GM19328 (cell line): ENCODE results near the gene RFX4.
"Not testable (repeated sequence)": the region's sequence is repeated elsewhere in the genome, so short reads cannot be mapped to it uniquely, and the experiment has no call there.

Source experiments
- ATAC-seq: cut with Tn5 transposase; IDR thresholded peaks from one replicate; pipeline ENCODE4 v1.9.1; 2021; ENCODE audit warnings: mild to moderate bottlenecking, moderate library complexity; ENCODE audit not compliant: unreplicated experiment

The RFX4 gene

DNA sequence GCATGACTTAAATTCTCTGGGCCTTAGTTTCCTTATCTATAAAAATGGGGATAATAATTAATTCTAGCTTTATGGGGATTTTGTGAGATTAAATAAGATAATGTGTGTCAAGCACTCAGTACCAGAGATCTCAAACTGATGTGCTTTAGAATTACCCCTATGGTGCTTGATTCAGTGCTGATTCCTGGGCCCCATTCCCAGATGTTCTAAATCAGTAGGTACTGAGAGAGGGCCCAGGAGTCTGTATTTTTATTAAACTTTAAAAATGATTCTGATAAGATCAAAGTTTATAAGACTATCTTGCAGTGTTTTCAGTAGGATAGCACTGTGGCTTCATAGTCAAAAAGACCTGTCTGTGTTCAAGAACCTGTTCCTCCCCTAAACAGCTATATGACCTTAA lies 102.6 kb downstream of the RFX4 start:
- no peak for ATAC-seq

DNA sequence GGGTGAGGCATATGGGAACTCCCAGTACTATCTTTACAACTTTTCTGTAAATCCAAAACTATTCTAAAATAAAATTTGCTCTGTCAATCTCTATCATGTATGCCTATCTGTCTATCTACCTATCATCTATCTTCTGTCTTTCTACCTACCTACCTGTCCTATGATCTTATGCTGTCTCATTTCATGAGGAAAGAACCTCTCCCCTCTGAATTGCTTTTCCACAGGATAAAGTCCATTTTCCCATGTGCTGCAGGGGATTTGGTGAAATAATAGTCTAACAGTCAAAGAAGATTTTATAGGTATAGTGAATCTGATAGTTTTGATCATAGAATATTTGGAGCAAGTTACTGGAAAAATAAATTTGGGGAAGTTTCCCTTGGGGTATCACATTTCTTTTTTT lies 104.9 kb downstream of the RFX4 start:
- ATAC-seq: no peak

DNA sequence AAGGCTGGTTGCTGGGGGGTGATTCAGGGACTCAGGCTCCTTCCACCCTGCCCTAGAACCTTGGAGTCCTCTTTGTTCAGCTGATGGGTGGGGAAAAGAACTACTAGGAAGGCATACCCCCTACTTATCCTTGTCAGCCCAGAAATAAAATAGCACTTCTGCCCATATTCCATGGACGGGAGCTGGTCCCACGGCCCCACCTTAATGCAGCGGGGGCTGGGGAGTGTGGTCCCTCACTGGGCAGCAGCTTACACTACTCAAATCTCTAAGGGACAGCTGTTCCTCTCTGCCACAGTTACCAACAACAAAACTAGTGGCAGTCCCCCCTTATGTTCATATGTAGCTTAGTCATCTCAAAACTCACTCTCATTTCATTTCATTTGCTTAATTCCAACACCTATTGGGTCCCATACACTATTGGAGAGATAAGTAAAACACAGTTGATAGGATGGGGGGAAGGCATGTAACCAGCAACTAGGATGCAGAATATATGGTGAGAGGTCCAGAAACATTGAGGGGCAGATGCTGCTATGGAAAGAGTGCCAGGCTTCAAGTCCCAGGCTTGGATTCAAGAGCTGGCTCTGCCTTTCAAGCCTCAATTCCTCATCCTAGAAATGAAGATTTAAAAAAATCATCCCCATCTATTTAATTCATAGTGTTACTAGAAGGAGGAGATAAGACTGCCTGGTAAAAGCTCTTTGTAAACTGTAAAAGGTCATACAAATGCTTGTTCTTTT lies 107.9 kb downstream of the RFX4 start:
- no peak for ATAC-seq

DNA sequence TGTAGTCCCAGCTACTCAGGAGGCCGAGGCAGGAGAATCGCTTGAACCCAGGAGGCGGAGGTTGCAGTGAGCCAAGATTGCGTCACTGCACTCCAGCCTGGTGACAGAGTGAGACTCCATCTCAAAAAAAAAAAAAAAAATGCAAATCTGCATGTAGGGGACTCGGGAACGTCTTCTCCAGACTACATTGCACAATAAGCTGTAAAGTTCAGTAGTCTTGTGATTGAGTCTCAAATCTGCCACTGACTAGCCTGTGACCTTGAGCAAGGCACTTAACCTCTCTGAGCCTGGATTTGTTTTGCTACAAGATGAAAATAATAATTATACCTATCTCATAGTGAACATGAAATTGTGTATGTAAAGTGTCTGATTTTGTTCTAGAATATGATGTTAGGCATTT lies 109.2 kb downstream of the RFX4 start:
- not testable (repeated sequence) for ATAC-seq

DNA sequence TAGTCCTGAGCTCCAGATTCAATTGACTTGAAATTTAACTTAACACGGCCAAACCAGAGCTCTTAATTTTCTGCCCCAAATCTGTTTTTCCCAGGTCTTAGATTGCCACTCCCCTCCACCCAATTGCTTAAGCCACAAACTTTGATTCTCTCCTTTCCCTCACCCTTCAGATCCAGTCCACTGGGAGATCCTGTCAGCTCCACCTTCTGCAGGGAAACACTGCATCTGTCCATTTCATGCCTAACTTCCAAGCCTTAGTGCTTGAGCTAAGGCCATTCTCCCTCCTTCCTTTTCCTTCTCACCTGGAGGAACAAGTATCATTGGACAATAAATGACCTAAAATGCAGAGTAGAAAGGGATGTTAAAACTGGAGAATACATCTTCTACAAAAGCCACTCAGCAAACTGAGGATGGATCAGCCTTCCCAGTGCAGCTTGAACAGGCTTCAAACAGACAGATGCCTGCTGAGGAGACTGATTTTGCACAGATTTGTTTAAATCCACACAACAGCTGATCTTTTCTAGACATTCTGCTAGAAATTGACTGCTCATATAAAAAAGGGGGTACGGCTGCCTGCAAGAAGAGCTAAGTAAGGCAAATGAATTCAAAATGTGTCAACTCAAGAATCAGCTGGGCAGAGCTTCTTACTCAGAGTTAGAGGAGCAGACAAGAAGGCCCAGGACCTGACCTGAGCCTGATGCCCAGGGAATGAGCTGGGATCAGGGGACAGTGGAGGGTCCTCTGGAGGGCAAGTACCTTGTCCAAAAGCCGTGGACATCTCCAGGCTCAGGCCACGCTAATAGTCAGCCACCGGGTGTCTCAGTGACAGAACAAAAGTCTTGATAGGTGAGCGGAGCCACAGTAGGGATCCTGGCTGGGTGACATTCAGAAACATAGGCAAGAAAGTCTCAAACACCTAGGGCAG lies 110.4 kb downstream of the RFX4 start:
- ATAC-seq: no peak

DNA sequence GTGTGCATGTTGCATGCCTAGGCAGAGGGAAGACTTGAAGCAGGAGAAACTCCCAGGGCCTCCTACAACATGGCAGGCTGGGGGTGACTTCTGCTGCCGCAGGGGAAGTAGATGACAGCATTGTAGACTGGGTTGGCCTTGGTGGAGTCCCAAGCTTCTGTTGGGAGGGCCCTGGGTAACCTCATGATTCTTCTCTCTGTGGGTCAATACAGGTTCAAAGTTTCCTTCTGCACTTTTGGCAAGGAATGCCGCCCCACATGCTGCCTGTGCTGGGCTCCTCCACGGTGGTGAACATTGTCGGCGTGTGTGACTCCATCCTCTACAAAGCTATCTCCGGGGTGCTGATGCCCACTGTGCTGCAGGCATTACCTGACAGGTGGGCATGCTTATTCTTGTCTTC lies 113.3 kb downstream of the RFX4 start:
- no peak for ATAC-seq

DNA sequence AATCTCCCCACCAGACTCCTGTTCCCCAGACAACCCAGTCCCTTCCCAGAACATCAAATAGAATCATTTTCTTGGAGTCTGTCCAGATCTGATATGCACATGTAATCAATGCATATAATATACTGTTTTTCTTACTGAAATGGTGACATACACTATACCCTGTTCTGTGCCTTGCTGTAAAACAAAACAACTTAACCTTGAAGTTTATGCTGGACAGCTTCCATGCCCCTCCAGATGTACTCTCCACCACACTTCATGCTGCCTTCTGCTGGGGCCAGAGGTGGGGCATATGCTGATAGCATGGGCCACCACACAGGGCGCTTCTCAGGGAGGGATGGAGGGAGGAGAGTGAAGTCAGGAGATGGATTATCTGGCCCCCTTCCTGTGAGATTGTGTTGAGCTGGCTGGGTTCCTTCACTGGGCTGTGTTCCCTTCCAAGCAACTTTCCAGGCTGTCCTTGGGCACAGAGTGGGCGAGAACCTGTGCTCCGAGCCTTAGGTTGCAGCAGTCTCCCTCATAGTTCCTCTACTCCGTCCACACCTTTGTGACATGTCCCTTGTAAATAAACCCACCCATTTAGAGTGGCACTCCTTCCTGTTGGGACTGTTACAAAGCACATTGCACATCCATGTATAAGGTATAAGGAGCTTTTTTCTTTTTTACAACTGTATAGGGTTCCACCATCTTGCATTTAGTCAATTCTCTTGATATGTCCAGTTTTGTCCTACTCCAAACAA lies 114.0 kb downstream of the RFX4 start:
- no peak for ATAC-seq

DNA sequence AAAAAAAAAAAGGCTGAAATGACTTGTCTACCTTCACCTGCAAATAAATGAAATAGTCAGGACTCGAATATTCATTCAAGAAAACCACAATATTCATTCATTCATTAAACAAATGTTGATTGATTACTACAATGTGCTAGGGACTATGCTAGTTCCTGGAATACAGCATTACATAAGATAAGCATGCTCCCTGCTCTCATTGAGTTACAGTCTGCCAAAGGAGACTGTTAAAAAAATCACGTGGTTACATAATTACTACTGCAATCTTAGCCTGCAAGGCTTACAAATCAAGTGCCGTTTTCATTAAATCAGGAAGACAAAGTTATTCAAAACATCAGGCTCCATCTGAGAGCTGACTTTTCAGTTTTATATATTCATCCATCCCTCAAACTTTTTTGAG lies 121.3 kb downstream of the RFX4 start:
- ATAC-seq: no peak

DNA sequence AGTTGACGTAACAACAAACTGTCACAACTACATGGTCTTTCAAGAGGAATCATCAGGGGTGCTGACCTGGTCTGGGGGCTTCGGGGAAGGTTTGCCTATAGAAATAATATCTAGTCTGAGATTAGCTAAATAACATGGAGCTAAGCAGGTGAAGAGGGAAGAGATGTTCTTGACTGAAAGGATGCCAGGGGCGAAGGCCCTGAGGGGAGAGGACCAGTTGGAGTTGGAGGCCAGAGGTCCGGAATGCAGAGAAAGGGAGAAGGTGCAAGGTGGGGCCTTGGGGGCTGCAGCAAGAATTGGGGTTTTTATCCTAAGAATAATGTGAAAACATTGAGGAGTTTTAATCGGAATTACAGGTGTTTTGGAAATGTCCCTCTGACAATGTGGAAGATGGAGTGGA lies 123.2 kb downstream of the RFX4 start:
- no peak for ATAC-seq

DNA sequence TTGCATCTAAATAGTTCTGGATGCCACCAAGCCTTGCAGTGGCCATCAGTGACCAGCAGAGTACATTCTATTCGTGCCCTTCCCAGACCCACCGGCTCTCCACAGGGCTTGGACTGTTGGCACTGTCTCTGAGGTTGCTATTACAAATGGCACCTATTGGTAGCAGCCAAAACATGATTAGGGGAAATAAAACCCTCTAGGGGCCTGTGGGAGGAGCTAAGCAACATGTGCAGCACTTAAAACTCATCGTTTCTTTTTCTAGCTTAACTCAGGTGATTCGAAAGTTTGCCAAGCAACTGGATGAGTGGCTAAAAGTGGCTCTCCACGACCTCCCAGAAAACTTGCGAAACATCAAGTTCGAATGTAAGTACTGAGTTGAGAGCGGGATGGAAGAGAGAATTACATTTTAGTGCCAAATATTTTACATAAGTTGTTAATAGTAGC lies 126.3 kb downstream of the RFX4 start:
- ATAC-seq: no peak

DNA sequence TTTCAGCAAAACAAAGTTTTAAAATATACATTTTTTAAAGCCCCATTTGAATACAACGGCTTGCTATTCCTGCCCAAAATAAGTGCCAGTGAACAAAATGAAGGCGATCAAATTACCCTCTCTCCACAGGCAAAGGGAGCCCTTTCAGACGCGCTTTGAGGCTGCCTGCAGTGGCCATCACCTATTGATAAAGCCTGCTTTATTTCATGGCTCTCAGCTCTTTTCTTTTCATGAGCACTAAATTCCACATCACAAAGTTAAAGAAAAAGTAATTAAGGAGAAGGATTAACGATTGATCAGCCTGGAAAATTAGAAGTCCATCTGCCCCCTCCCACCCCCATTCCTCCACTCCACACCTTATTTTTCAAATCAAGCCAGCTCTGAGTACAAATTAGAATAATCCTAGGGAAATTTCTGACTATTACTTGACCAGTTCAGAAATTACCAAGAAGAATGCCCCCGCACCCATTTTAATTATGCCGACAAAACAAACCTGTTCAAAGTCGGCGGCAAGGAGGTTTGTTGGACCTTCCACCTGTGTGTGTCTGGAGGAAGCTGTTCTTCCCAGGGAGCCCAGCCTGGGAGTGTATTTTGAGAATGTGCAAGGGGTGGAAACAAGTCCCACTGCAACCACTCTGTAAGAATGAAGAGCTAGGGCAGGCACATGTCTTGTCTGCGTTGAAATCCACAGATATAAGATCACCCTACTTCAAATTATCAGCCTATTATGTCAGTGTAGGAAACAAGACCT lies 127.5 kb downstream of the RFX4 start:
- no peak for ATAC-seq

DNA sequence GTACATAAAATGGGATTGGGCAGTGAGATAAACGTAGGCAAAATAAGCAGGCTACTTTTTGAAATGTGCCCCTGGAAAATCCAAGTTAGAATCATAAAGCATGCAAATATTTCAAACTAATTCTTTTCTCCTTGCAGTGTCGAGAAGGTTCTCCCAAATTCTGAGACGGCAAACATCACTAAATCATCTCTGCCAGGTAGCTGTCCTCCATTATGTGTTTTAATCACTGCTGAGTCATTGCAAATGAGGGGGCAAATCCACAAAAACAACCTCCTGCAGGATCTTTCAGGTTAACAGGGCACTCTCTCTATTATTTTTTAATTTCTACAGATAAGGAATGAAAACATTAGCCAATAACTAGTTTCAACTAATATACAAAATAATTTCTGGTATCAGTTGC lies 128.5 kb downstream of the RFX4 start:
- ATAC-seq: no peak

DNA sequence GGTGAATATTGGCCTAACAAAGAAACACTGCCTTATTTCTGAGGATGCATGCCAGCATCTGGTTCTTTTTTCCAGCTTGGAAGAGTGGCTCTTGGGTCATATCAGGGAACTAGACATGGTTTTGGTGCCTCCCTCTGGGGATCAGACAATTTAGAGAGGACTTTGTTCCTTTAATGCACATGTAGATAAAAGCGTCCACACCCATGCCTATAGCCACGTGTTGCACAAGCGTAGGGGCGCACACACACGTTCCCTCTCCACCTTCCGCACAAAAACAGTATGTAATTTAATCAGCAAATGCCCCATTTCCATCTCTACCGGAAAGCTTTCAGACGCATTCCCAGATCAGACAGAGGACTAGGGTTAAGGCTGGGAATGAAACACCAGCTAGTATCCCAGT lies 130.0 kb downstream of the RFX4 start:
- ATAC-seq: no peak

DNA sequence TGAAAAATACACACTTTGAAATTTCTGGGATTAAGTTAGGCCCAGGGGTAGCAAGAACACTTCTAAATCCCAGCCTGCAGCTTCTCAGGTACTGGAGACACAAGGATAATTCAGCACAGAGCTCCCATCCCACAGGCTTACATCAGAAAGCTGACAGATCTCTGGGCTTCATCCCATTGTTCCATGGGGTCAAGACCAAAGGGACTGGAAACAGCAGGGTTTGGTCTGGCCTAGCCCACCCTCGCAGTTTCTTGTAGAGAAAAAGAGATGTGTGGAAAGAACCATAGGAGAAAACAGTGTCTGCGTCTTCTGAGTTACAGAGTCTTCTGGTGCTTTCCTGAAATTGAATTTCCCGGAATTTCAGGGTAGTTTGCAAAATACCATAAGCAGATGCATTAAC lies 132.1 kb downstream of the RFX4 start:
- no peak for ATAC-seq

DNA sequence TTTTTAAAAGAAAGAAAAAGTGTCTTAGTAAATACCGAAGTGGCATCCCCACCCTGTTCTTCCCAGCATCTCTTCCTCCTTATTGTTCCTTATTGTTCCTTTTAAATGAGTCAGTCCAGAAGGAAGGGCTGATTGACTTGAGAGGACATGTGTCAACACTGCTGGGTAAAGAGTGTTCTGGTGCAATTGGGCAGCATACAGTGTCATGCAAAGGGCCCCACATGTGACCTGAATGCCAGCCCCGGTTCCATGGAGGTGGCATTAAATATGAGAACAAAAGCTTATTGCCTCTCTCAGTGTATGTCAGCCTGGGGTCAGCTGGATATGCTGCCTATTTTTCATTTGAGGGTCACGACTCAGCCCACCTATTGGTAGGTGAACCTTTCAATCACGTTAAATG lies 132.8 kb downstream of the RFX4 start:
- no peak for ATAC-seq

DNA sequence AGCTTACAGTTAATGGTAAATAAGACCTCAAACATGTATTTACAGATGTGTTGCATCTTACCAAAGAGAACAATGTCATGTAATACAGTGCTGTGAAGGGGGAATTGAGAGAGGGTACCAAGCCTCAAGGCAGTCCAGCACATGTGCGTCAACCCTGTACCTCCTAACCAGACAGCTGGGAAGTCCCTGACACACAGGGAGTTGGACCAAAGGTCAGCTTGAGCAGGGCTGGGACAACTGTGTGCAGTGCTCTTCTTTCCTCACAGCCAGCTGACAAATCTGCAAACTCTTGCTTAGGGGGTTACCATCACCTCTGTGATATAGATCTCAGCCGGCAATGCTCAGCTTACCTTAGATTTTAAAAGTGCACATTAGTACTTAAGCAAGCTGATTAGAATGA lies 134.9 kb downstream of the RFX4 start:
- no peak for ATAC-seq

DNA sequence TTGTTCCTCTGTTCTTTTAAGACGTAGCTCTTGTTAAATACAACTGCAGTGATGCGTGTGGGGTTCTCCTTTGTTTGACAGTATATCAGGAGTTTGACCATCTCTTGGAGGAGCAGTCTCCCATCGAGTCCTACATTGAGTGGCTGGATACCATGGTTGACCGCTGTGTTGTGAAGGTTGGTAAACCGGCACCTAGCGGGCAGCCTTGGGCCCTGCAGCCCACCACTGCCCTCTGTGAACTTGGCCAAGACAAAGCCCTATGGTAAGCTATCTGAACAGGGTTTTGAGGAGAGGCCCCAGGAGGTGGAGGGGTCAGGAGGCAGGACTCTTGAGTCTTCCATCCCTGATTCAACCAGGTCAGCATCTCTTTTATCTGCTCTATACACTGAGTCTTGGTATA lies 137.1 kb downstream of the RFX4 start:
- no peak for ATAC-seq

DNA sequence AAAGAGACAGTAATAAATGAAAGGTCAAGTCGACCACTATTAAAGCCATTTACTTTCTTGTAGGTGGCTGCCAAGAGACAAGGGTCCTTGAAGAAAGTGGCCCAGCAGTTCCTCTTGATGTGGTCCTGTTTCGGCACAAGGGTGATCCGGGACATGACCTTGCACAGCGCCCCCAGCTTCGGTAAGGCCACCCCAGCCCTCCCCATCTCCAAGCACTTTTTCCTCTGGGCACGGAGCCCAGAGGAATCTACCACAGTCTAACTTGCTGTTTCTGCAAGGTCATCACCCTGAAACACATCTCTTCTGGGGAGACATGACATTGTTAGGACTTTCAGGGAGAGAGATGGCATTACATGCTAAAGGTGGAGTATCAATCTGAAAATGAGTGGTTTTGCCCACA lies 137.9 kb downstream of the RFX4 start:
- no peak for ATAC-seq

DNA sequence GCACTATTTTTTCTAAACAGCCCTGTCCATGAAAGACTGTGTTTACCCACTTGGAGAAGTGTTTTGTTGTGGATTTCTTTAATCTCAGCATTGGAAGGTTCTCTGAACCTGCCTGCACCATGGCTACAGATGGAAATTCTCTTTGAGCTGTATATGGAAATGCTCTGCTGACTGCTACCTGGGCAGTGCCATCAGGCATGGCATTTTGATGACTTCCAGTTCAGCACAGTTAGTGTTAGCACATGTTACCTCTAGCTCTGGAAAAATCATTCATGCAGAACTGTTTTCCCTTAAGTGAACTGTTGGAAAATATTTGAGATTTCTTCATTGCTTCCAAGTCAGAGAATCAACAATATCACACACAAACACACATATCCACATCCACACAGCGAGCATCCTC lies 139.1 kb downstream of the RFX4 start:
- ATAC-seq: no peak

DNA sequence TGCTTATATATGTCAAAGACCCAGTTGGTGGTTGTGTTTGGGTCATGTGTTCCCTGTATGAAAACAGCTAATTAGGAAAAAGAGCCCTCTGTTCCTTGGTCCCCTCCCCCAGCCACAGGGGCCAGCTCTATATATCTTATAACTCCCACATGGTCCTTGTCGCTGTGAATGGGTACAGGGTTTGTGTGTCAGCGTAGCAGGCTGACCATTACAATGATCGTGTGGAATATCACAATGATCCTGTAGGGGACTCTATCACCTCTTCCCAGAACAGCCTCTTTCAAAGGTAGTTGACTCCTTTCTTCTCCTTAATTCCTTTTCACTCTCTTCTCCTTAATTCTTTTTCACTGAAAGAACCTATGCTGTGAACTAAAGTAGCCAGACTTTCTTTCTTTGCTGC lies 140.0 kb downstream of the RFX4 start:
- ATAC-seq: no peak

DNA sequence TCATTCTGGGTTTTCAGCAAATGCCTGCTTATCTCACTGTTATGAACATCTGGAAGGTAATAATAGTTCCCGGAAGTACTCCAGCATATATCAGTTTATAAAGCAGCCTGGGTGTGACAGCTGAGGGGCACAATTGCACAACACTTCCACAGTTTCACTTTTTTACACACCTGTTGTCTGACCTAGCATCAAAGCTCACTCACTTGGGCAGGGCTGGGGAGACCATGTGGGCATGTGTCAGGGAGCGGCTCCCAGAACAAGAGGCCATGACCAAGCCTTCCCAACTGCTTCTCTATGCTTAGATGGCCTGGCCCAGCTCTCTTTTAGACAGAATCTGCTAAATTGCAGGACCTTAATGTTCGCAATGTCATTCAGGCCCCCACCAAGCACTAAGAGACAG lies 140.6 kb downstream of the RFX4 start:
- ATAC-seq: no peak
